Measurements from ENCODE around the gene PNPLA1.

PNPLA1 gene

DNA sequence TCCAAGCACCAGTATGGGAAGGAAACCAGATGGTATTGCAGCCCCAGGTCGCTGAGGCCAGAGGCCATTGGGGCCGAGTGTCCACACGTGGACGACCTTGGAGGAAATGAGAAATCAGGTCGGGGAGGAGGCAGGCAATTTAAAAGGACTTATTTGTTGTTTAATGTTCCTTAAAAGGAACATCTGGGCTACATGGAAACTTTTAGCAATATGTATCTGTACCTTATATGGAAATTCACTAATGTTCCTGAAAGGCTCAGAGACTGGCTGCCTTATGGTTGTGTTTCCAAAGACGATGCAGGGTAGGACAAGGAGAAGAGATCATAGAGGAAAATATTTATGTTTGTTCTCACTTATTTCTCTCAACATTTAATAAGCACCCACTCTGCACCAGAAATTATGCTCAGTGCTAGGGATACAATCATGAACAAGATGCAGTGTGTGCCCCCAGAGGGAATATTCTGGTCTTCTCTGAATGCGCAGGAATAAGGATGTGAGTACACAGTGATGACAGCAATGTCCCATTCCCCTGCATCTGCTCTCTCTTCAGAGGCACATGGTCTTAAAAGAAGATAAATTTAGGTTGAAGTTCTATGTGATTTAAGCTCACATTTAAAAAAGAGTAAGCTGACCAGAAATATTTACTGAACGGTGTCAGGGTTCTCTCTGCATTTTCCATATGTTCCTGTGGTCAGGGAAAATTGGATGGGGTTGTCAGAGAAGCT is 63.5 kb downstream of the PNPLA1 start:
- no peak for DNase-seq (ENCODE audit: low read depth)
- TF ChIP-seq CTCF (conservative IDR thresholded peaks at IDR 0.05; ENCODE audit: low read depth, low read length) = no peak

GRCh38 chr6:36333931-36334725 is 64.3 kb downstream of the PNPLA1 start:
- no peak for TF ChIP-seq CTCF (conservative IDR thresholded peaks at IDR 0.05; ENCODE audit: low read depth, low read length)
- no peak overlapping the region for H3K4me3 ChIP-seq (ENCODE audit: low read length)
- no peak for DNase-seq (ENCODE audit: low read depth)

More for the DNA sequence above, 63.5 kb downstream of the PNPLA1 start:
- H3K4me3 ChIP-seq (ENCODE audit: low read length) = no peak overlapping the region

- DNase-seq (ENCODE audit: low read depth) = no peak
- H3K4me3 ChIP-seq (ENCODE audit: low read length) = no peak overlapping the region
- no peak for TF ChIP-seq CTCF (conservative IDR thresholded peaks at IDR 0.05; ENCODE audit: low read depth, low read length)
Measured at GRCh38 chr6:36334832-36335459, 65.1 kb downstream of the PNPLA1 start.

- no peak for DNase-seq (ENCODE audit: low read depth)
- no peak overlapping the region for H3K4me3 ChIP-seq (ENCODE audit: low read length)
- TF ChIP-seq CTCF (conservative IDR thresholded peaks at IDR 0.05; ENCODE audit: low read depth, low read length) = no peak
Measured at GRCh38 chr6:36335465-36336207, 65.8 kb downstream of the PNPLA1 start.

DNA sequence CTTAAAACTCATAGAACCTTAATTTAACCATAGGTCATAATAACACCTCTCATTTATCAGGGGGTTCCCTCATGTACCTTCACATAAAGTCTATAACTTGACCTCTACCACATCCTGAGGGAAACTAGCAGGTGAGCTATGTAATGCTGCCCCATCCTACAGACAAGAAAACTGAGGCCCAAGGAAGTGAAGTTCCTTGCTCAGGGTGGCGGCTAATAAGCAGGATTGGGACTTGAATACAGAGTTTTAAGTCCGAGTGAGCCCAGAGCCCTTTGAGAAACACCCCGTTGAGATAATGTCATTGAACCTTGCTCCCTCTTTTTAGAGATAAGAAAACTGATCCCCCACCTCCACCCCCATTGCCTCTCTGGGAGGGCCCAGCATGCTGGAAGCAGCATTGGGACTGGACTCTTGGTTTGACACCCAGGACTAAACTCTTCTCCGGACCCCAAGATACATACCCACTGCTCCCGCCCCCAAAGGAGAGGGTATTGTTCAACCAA is 66.4 kb downstream of the PNPLA1 start:
- no peak overlapping the region for H3K4me3 ChIP-seq (ENCODE audit: low read length)
- DNase-seq (ENCODE audit: low read depth) = no peak
- TF ChIP-seq CTCF (conservative IDR thresholded peaks at IDR 0.05; ENCODE audit: low read depth, low read length) = no peak

GRCh38 chr6:36336779-36337241 is 67.0 kb downstream of the PNPLA1 start, which contains the start of gene BNIP5:
TSS of gene BNIP5 (minus strand) at chr6:36336888. CDS start at chr6:36330690, 6,198 bp downstream.
- H3K4me3 ChIP-seq (ENCODE audit: low read length) = no peak within 1 kb of the TSS
- TF ChIP-seq CTCF (conservative IDR thresholded peaks at IDR 0.05; ENCODE audit: low read depth, low read length) = no peak
- no peak for DNase-seq (ENCODE audit: low read depth)
